Loucy (cell line): ENCODE measurements around the gene GNPDA1.

Experiments used
- H2AFZ ChIP-seq: fragments of 200-600 bp; sonication (generic); 2 replicates; pipeline ENCODE4 v1.6.0; 2016; ENCODE audit warnings: antibody characterized with exemption, mild to moderate bottlenecking, low read length, moderate library complexity
- H3F3A ChIP-seq: fragments of 200-600 bp; 2 replicates; pipeline ENCODE4 v1.6.0; 2016; ENCODE audit warnings: antibody characterized with exemption, low read depth, mild to moderate bottlenecking
- H3K27me3 ChIP-seq: fragments of 200-600 bp; sonication (generic); 2 replicates; pipeline ENCODE4 v1.6.1; 2014; ENCODE audit warnings: low read length, mild to moderate bottlenecking; ENCODE audit not compliant: insufficient read depth, poor library complexity, severe bottlenecking
- H3K36me3 ChIP-seq: fragments of 200-600 bp; sonication (generic); 2 replicates; pipeline ENCODE4 v1.6.1; 2016; ENCODE audit warnings: low read length; ENCODE audit not compliant: insufficient read depth
- H3K4me1 ChIP-seq: fragments of 200-600 bp; sonication (generic); 2 replicates; pipeline ENCODE4 v1.5.1; 2014; ENCODE audit warnings: low read length, mild to moderate bottlenecking; ENCODE audit not compliant: insufficient read depth, poor library complexity, severe bottlenecking
- H3K4me2 ChIP-seq: fragments of 200-600 bp; sonication (generic); 2 replicates; pipeline ENCODE4 v1.6.0; 2014; ENCODE audit warnings: antibody characterized with exemption, low read length, low read depth, mild to moderate bottlenecking; ENCODE audit not compliant: poor library complexity, severe bottlenecking
- H3K4me3 ChIP-seq: fragments of 200-600 bp; sonication (generic); 2 replicates; pipeline ENCODE4 v1.5.1; 2014; ENCODE audit warnings: low read length, mild to moderate bottlenecking, mixed read lengths; ENCODE audit not compliant: poor library complexity, severe bottlenecking
- H3K79me2 ChIP-seq: fragments of 200-600 bp; sonication (generic); 2 replicates; pipeline ENCODE4 v1.6.1; 2014; ENCODE audit warnings: low read length; ENCODE audit not compliant: insufficient read depth
- H3K9ac ChIP-seq: fragments of 200-600 bp; sonication (generic); 2 replicates; pipeline ENCODE4 v1.6.0; 2014; ENCODE audit warnings: mild to moderate bottlenecking, low read depth, low read length, moderate library complexity; ENCODE audit not compliant: poor library complexity, severe bottlenecking
- H3K9me2 ChIP-seq: fragments of 200-600 bp; sonication (generic); replicated peaks from 2 replicates; pipeline ENCODE4 v1.6.1; 2016; ENCODE audit warnings: low read depth, low read length, mixed read lengths
- H3K9me3 ChIP-seq: fragments of 200-600 bp; sonication (generic); 2 replicates; pipeline ENCODE4 v1.6.1; 2014; ENCODE audit warnings: mild to moderate bottlenecking, antibody characterized with exemption, low read length, low read depth; ENCODE audit not compliant: insufficient read depth
- H4K20me1 ChIP-seq: fragments of 200-600 bp; sonication (generic); 2 replicates; pipeline ENCODE4 v1.6.0; 2014; ENCODE audit warnings: antibody characterized with exemption, low read length, mild to moderate bottlenecking; ENCODE audit not compliant: insufficient read depth, poor library complexity, severe bottlenecking
- CTCF ChIP-seq: fragments of 200-600 bp; sonication (generic); conservative IDR thresholded peaks from 2 replicates; pipeline ENCODE4 v1.5.1; 2014; ENCODE audit warnings: mild to moderate bottlenecking, antibody characterized with exemption, low read length
- EZH2phosphoT487 ChIP-seq: fragments of 200-600 bp; IDR thresholded peaks from 2 replicates; pipeline ENCODE4 v1.6.1; 2018; ENCODE audit warnings: antibody characterized with exemption, mild to moderate bottlenecking, moderate library complexity, borderline replicate concordance

Gene GNPDA1

GRCh38 chr5:142024771-142025304, 12.0 kb upstream of the GNPDA1 start:
- H4K20me1 ChIP-seq: no peaks in the 10 kb centered on the region
- peaks cover 52% of the 10 kb centered on the region for H3K27me3 ChIP-seq
- H3K4me2 ChIP-seq: peak overlapping the region; percentile 93
- H3K9me2 ChIP-seq: no peaks in the 10 kb centered on the region
- H3K9me3 ChIP-seq: peaks cover 5% of the 10 kb centered on the region; the same call in 1 of the 2 replicates
- peak overlapping the region; percentile 47 for H3K9ac ChIP-seq
- H3K4me1 ChIP-seq: peaks cover 14% of the 10 kb centered on the region
- no peaks in the 10 kb centered on the region for H3F3A ChIP-seq
- no peaks in the 10 kb centered on the region for H3K36me3 ChIP-seq
- TF ChIP-seq CTCF (no peak), EZH2phosphoT487 (no peak)
- peak overlapping the region; percentile 76 for H3K4me3 ChIP-seq
- H3K79me2 ChIP-seq: no peaks in the 10 kb centered on the region
- peak overlapping the region; percentile 93 for H2AFZ ChIP-seq

- Histone ChIP-seq H3K4me1 (peaks cover 14% of the 10 kb centered on the region), H3K79me2 (no peaks in the 10 kb centered on the region), H3K4me3 (no peak overlapping the region), H3F3A (no peaks in the 10 kb centered on the region), H2AFZ (no peak overlapping the region), H4K20me1 (no peaks in the 10 kb centered on the region), H3K27me3 (peaks cover 58% of the 10 kb centered on the region), H3K9me2 (no peaks in the 10 kb centered on the region), H3K36me3 (no peaks in the 10 kb centered on the region), H3K9me3 (peaks cover 5% of the 10 kb centered on the region; the same call in 1 of the 2 replicates), H3K9ac (no peak overlapping the region), H3K4me2 (no peak overlapping the region)
- TF ChIP-seq EZH2phosphoT487 (no peak), CTCF (no peak)
Observed at GRCh38 chr5:142023836-142024235, 11.0 kb upstream of the GNPDA1 start.

GRCh38 chr5:142020122-142020659, 7.4 kb upstream of the GNPDA1 start:
- Histone ChIP-seq H3K79me2 (no peaks in the 10 kb centered on the region), H3K9ac (no peak overlapping the region), H3K4me2 (no peak overlapping the region), H3K9me2 (no peaks in the 10 kb centered on the region), H3K27me3 (peaks cover 50% of the 10 kb centered on the region), H4K20me1 (no peaks in the 10 kb centered on the region), H3K9me3 (peaks cover 5% of the 10 kb centered on the region; the same call in 1 of the 2 replicates), H3K36me3 (no peaks in the 10 kb centered on the region), H2AFZ (no peak overlapping the region), H3K4me1 (peaks cover 34% of the 10 kb centered on the region), H3F3A (no peaks in the 10 kb centered on the region), H3K4me3 (no peak overlapping the region)
- no peak for TF ChIP-seq EZH2phosphoT487
- no peak for TF ChIP-seq CTCF
